ENCODE measurements around the gene PDE6B.

Gene PDE6B

DNA sequence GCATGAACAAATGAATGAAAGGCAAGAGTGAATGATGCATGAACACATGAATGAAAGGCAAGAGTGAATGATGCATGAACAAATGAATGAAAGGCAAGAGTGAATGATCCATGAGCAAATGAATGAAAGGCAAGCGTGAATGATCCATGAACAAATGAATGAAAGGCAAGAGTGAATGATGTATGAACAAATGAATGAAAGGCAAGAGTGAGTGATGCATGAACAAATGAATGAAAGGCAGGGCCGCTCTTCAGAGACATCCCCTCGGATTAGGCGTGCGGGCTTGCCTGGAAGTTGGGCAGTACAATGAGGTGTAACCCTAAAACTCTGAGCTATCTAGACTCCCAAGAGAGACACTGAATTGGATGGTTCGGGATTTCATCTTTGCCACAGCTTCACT lies 84.0 kb downstream of the PDE6B start:
- H3K4me3 ChIP-seq (ENCODE audit: low read length): no peak overlapping the region
- no peak for DNase-seq (ENCODE audit: low read depth, low spot score)

DNA sequence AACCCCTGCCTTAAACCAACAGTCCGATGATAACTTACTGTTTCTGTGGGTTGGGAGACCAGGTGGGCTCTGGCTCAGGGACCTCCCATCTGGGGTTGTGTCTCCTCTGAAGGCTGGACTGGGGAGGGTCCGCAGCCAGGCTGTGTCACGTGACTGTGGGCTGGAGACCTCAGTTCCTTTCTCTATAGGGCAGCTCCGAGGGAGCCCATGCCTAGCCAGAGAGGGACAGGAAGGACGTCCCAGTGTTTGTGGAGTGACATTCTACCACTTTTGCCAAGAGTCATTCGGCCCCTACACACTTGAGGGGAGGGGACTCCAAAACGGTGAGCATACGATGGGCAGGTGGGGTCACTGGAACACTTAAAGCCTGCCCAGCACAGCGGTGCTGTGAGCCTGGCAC lies 84.7 kb downstream of the PDE6B start:
- H3K4me3 ChIP-seq (ENCODE audit: low read length): no peak overlapping the region
- no peak for DNase-seq (ENCODE audit: low read depth, low spot score)

DNA sequence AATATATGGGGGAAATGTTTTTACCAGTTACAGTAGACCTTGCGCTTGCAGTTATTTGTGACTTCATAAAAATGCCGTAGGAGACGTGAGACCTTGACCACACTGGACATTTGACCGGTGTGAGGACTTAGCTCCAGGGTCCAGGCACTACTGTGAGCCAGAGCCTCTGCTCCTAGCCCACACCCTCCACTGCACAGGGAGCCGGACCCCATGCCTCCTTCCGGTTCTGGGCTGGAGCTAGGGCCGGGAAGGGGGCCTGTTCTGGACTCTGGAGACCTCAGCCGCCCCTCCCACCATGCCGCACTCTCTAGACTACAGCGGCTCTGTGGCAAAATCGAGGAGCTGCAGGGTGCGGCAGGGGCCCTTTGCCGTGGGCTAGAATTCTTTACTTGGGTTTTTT lies 85.5 kb downstream of the PDE6B start:
- no peak for DNase-seq (ENCODE audit: low read depth, low spot score)
- no peak overlapping the region for H3K4me3 ChIP-seq (ENCODE audit: low read length)

DNA sequence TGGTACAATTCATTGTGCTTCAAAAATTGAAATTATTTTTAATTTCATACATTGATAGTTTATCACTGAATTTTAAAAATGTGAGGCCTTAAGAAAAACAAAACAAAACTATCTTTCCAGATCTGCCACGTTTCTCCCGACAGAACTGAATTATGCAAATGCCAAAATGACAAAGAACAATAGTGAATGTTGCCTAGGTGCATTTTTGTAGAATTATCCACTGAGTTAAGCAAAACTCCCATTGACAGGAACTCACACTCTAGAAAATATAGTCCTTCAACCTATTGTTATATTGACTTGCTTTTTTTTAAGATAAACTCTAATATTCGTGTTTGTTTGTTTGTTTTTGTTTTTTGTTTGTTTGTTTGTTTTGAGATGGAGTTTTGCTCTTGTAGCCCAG lies 86.7 kb downstream of the PDE6B start:
- no peak for DNase-seq (ENCODE audit: low read depth, low spot score)
- H3K4me3 ChIP-seq (ENCODE audit: low read length): no peak overlapping the region

DNA sequence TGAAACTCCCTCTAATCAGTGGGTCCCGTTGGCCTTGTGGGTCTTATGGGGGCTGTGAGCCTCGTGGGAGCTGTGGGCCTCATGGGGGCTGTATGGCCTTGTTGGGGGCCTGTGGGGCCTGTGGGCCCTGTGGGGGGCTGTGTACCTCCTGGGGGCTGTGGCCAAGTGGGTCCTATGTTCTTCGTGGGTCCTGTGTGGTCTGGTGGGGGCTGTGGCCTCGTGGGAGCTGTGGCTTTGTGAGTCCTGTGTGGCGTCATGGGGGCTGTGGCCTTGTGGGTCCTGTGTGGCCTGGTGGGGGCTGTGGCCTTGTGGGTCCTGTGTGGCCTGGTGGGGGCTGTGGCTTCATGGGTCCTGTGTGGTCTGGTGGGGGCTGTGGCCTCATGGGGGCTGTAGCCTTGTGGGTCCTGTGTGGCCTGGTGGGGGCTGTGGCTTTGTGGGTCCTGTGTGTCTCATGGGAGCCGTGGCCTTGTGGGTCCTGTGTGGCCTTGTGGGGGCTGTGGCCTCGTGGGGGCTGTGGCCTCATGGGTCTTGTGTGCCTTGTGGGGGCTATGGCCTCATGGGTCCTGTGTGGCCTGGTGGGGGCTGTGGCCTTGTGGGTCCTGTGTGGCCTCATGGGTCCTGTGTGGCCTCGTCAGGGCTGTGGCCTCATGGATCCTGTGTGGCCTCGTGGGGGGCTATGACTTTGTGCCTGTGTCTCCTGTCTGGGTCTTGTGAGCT lies 87.7 kb downstream of the PDE6B start:
- DNase-seq (ENCODE audit: low read depth, low spot score): no peak
- H3K4me3 ChIP-seq (ENCODE audit: low read length): no peak overlapping the region

DNA sequence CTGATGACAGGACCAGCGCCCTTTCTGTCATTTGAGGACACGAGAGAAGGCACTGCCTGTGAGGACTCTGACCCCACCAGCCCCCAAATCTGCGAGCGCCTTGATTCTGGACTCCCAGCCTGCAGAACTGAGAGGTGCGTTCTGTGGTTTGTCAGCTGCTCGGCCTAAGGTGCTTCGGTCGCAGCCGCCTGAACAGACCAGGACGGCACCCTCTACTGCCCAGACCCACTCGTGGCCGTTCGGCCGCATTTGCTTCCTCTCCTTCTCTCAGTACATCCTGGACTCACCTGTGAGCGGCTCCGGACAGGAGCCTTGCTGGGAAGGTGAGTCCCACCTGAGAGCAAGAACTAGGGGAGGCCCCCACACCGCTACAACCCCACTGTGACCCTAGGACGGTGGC lies 88.7 kb downstream of the PDE6B start:
- no peak overlapping the region for H3K4me3 ChIP-seq (ENCODE audit: low read length)
- DNase-seq (ENCODE audit: low read depth, low spot score): no peak

DNA sequence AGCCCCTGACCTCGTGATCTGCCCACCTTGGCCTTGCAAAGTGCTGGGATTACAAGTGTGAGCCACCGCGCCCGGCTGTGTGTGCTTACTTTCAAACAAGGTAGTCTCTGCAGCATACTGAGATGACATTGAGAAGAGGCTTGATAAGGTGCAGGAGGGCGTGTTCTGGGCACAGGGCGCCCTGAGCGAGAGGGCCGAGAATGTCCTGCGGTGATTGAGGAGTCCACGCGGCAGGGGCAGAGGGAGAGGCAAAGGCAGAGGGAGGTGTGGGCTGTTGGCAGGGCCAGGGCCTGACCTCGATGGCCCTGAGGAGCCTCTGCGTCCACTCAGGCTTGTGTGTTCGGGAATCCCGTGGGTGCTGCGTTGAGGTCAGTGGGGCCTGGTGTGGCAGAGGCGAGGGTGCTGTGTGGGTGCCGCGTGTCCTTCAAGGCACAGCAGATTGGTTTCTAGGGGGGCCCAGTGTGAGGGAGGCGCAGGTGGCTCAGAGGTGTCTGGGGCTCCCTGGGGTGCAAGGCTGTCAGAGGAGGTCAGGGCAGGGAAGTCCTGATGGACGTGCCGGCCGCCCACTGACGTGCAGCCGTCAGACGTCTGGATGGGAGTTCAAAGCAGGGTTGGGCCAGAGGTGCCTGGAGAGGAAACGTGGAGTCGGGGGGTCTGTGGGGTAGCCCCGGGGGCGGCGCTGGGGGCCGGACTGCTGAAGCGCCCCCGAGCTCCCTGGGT lies 92.4 kb downstream of the PDE6B start:
- no peak overlapping the region for H3K4me3 ChIP-seq (ENCODE audit: low read length)
- DNase-seq (ENCODE audit: low read depth, low spot score): no peak

DNA sequence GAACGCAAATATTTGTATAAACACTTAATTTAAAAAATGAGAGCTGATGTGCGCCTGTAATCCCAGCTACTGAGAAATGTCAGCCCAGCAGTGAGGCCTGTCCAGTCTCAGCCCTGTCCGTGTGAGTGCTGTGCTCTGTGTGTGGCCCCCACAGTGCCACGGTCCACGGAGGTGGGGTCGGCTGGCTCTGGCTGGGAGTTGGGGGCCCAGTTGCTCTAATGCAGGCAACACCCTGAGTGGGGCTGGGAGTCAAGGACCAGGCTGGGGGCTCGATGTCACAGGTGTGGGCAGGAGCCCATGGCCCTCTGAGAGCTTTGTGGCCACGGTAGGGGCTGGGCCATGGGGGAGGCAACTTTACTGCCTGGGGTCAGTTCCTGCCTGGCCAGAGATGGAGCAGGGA lies 93.1 kb downstream of the PDE6B start:
- DNase-seq (ENCODE audit: low read depth, low spot score): no peak
- no peak overlapping the region for H3K4me3 ChIP-seq (ENCODE audit: low read length)

Measured in Jurkat, Clone E6-1 (cell line).